CD1c-positive myeloid dendritic cell (primary cell): Measurements from ENCODE around the gene PMAIP1.
"Not testable (repeated sequence)": the region's sequence is repeated elsewhere in the genome, so short reads cannot be mapped to it uniquely, and the experiment has no call there.

Experiments used
- DNase-seq: peaks from one replicate; pipeline ENCODE4 v3.0.0-alpha.2; 2016; ENCODE audit errors: extremely low spot score

Gene PMAIP1

GRCh38 chr18:59899298-59900221, at the start of gene PMAIP1:
Gene PMAIP1, plus strand, starts transcription at chr18:59899996. Its CDS starts 182 bp downstream, at chr18:59900178.
- peak; percentile 96 for DNase-seq

GRCh38 chr18:59851784-59852399, 47.9 kb upstream of the PMAIP1 start:
- DNase-seq, result no peak

- DNase-seq, result no peak
Measured at GRCh38 chr18:59852548-59852947, 47.2 kb upstream of the PMAIP1 start.

- DNase-seq, result no peak
Measured at GRCh38 chr18:59853380-59853779, 46.4 kb upstream of the PMAIP1 start.

GRCh38 chr18:59853988-59854387, 45.8 kb upstream of the PMAIP1 start:
- not testable (repeated sequence) for DNase-seq

GRCh38 chr18:59861009-59861408, 38.8 kb upstream of the PMAIP1 start:
- DNase-seq, result no peak

GRCh38 chr18:59861963-59862819, 37.6 kb upstream of the PMAIP1 start:
- DNase-seq, result no peak

GRCh38 chr18:59865241-59865986, 34.4 kb upstream of the PMAIP1 start:
- DNase-seq, result no peak

GRCh38 chr18:59866551-59867269, 33.1 kb upstream of the PMAIP1 start:
- DNase-seq, result no peak

GRCh38 chr18:59867337-59868104, 32.3 kb upstream of the PMAIP1 start:
- no peak for DNase-seq

- no peak for DNase-seq
Measured at GRCh38 chr18:59870623-59871130, 29.1 kb upstream of the PMAIP1 start.

- no peak for DNase-seq
Measured at GRCh38 chr18:59871711-59872362, 28.0 kb upstream of the PMAIP1 start.

- DNase-seq, result no peak
Measured at GRCh38 chr18:59873641-59874040, 26.2 kb upstream of the PMAIP1 start.

- peak; percentile 26 for DNase-seq
Measured at GRCh38 chr18:59874166-59874565, 25.6 kb upstream of the PMAIP1 start.

- DNase-seq, result peak; percentile 30
Measured at GRCh38 chr18:59876310-59876626, 23.5 kb upstream of the PMAIP1 start.

- DNase-seq, result peak; percentile 88
Measured at GRCh38 chr18:59877361-59877760, 22.4 kb upstream of the PMAIP1 start.

- DNase-seq, result peak; percentile 8
Measured at GRCh38 chr18:59878644-59879043, 21.2 kb upstream of the PMAIP1 start.

GRCh38 chr18:59881728-59882656, 17.8 kb upstream of the PMAIP1 start:
- DNase-seq, result peak; percentile 71
